Activated CD4-positive, CD25-positive, alpha-beta regulatory T cell treated with anti-CD3 and anti-CD28 coated beads, Interleukin-2, amount 50 U/mL, for 16 hours (primary cell): ENCODE measurements around the gene TPP1.

Experiments
- DNase-seq: peaks from one replicate; pipeline ENCODE4 v3.0.0-alpha.2; 2020; ENCODE audit warnings: low read depth, low spot score

TPP1 gene

GRCh38 chr11:6646918-6647679, 27.9 kb upstream of the TPP1 start:
- DNase-seq = no peak

GRCh38 chr11:6646576-6646917, 27.3 kb upstream of the TPP1 start:
- no peak for DNase-seq

- no peak for DNase-seq
Observed at GRCh38 chr11:6646071-6646470, 26.8 kb upstream of the TPP1 start.

- DNase-seq = no peak
Observed at GRCh38 chr11:6642957-6643356, 23.7 kb upstream of the TPP1 start.

GRCh38 chr11:6640985-6641701, 21.9 kb upstream of the TPP1 start:
- no peak for DNase-seq

GRCh38 chr11:6640036-6640984, 21.1 kb upstream of the TPP1 start:
- DNase-seq = no peak

- DNase-seq = no peak
Observed at GRCh38 chr11:6638429-6638828, 19.2 kb upstream of the TPP1 start.

GRCh38 chr11:6637871-6638270, 18.6 kb upstream of the TPP1 start:
- DNase-seq = no peak

- no peak for DNase-seq
Observed at GRCh38 chr11:6636480-6636879, 17.3 kb upstream of the TPP1 start.

- no peak for DNase-seq
Observed at GRCh38 chr11:6635082-6635932, 16.1 kb upstream of the TPP1 start.

- DNase-seq = no peak
Observed at GRCh38 chr11:6634534-6634933, 15.3 kb upstream of the TPP1 start.

- DNase-seq = no peak
Observed at GRCh38 chr11:6633422-6634408, 14.5 kb upstream of the TPP1 start.

GRCh38 chr11:6632116-6633073, 13.2 kb upstream of the TPP1 start:
- no peak for DNase-seq

- no peak for DNase-seq
Observed at GRCh38 chr11:6631361-6631890, 12.2 kb upstream of the TPP1 start.

- no peak for DNase-seq
Observed at GRCh38 chr11:6630632-6631291, 11.5 kb upstream of the TPP1 start.

GRCh38 chr11:6629892-6630631, 10.8 kb upstream of the TPP1 start:
- DNase-seq = no peak

GRCh38 chr11:6629573-6629891, 10.3 kb upstream of the TPP1 start:
- DNase-seq = no peak

- DNase-seq = no peak
Observed at GRCh38 chr11:6628526-6628925, 9.3 kb upstream of the TPP1 start.
